ENCODE measurements around the gene WNT6. TPM values are rescaled to one million over a fixed set of nuclear protein-coding genes. Genes with fewer than 3 reads are reported as not detected.

The WNT6 gene
- total and polyA plus RNA-seq, 12 donors = 0.15 to 3.0 (median 0.75) TPM

- peaks cover 5 to 32% (median 16%) of the 10 kb centered on the region in 9 donors for H3K4me1 ChIP-seq
- DNase-seq = no peak
- TF ChIP-seq CTCF (IDR thresholded peaks at IDR 0.05) = no peak
- ATAC-seq = no peak
- H3K27ac ChIP-seq = peak overlapping the region in 3 of 10 donors; percentile 19 to 39 (median 19)
- 1 to 3% methylated on average over 47 of the region's 47 CpGs for WGBS, 2 donors
- peaks cover 8 to 97% (median 85%) of the 10 kb centered on the region in 7 donors for H3K27me3 ChIP-seq
- H3K4me3 ChIP-seq = peak overlapping the region; percentile 24 to 54 (median 42)
- H3K9me3 ChIP-seq = no peaks in the 10 kb centered on the region
- intact Hi-C loops (cut with DNase I) = loop anchor here in 2 of 10 donors (10.0 kb wide), 1 partner anchor 295 kb away; no protein-coding TSS in a partner anchor
- H3K36me3 ChIP-seq = no peaks in the 10 kb centered on the region
Measured at GRCh38 chr2:218859988-218860831, 605 bp downstream of the WNT6 start.

GRCh38 chr2:218860950-218861381 lies 1.4 kb downstream of the WNT6 start:
- TF ChIP-seq CTCF (IDR thresholded peaks at IDR 0.05) = no peak
- intact Hi-C loops (cut with DNase I) = no loop called here
- H3K27ac ChIP-seq = no peak overlapping the region

GRCh38 chr2:218861645-218862318 lies 2.2 kb downstream of the WNT6 start:
- no peak for TF ChIP-seq CTCF (IDR thresholded peaks at IDR 0.05)
- ATAC-seq = no peak
- H3K4me3 ChIP-seq = no peak overlapping the region
- H3K9me3 ChIP-seq = no peaks in the 10 kb centered on the region
- intact Hi-C loops (cut with DNase I) = no loop called here
- no peak overlapping the region for H3K27ac ChIP-seq
- WGBS, 2 donors = 50 to 58% methylated on average over 7 of the region's 7 CpGs
- DNase-seq = no peak
- H3K4me1 ChIP-seq = peaks cover 5 to 32% (median 16%) of the 10 kb centered on the region in 9 donors
- peaks cover 8 to 96% (median 86%) of the 10 kb centered on the region in 7 donors for H3K27me3 ChIP-seq
- H3K36me3 ChIP-seq = no peaks in the 10 kb centered on the region

More at GRCh38 chr2:218860950-218861381, 1.4 kb downstream of the WNT6 start:
- Histone ChIP-seq H3K4me3 (peak overlapping the region; percentile 24 to 54 (median 42)), H3K4me1 (peaks cover 5 to 32% (median 16%) of the 10 kb centered on the region in 9 donors), H3K27me3 (peaks cover 8 to 96% (median 82%) of the 10 kb centered on the region in 7 donors), H3K36me3 (no peaks in the 10 kb centered on the region), H3K9me3 (no peaks in the 10 kb centered on the region)
- peak; percentile 60 to 85 (median 80) for ATAC-seq
- DNase-seq = peak; percentile 67 to 68
- WGBS, 2 donors = 1 to 5% methylated on average over 21 of the region's 21 CpGs

GRCh38 chr2:218863021-218863520 lies 3.5 kb downstream of the WNT6 start:
- Histone ChIP-seq H3K27ac (no peak overlapping the region), H3K36me3 (no peaks in the 10 kb centered on the region), H3K4me1 (peaks cover 7 to 25% (median 16%) of the 10 kb centered on the region in 9 donors), H3K27me3 (peaks cover 8 to 96% (median 85%) of the 10 kb centered on the region in 7 donors), H3K4me3 (no peak overlapping the region), H3K9me3 (no peaks in the 10 kb centered on the region)
- WGBS, 2 donors = 70 to 71% methylated on average over 3 of the region's 3 CpGs
- DNase-seq (no peak), ATAC-seq (no peak)
- intact Hi-C loops (cut with DNase I) = no loop called here
- TF ChIP-seq CTCF (IDR thresholded peaks at IDR 0.05) = no peak

All from heart right ventricle (tissue), 16 donors.